Measurements from ENCODE around the gene PLA2G4B. TPM values are rescaled to one million over a fixed set of nuclear protein-coding genes. Genes with fewer than 3 reads are reported as not detected.

Gene PLA2G4B
- total RNA-seq, 2 experiments from 2014 or later: 4.2 to 4.8 TPM

DNA sequence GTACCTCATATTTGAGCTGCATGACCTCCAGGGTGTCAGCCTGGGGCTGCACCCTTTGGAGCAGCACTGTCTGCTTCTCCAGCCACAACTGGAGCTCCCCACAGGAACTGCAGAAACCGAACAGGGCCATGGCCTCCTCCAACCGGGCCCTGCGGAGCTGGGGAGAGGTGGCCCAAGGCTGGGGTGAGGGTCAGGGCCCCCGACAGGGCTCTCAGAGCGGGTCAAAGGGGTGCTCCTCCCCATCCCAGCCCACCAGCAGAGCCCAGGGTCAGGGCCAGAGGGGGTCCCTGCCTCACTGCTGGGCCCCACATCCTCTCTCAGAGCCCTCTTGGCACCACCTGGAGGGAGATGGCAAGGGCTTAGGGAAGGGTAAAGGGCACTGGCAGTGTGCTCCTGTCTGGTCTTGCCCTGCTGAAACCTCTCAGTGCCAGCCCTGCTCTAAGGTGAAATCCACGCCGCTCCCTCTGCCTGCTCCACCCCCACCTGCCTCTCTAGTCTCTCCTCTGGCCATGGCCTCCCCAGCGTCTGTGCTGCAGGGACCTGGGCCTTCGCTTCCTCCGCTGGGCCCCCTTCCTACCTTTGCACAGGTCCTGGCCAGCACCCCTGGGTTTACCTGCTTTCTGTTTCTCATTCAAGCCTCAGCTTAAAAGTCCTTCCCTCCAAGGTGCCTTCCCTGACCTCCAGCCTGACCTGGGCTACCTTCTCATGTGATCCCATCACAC, 41.7 kb downstream of the PLA2G4B start:
- H3K36me3 Mint-ChIP-seq (ENCODE audit: low read depth): no peaks in the 10 kb centered on the region
- TF ChIP-seq, protein P1, sequence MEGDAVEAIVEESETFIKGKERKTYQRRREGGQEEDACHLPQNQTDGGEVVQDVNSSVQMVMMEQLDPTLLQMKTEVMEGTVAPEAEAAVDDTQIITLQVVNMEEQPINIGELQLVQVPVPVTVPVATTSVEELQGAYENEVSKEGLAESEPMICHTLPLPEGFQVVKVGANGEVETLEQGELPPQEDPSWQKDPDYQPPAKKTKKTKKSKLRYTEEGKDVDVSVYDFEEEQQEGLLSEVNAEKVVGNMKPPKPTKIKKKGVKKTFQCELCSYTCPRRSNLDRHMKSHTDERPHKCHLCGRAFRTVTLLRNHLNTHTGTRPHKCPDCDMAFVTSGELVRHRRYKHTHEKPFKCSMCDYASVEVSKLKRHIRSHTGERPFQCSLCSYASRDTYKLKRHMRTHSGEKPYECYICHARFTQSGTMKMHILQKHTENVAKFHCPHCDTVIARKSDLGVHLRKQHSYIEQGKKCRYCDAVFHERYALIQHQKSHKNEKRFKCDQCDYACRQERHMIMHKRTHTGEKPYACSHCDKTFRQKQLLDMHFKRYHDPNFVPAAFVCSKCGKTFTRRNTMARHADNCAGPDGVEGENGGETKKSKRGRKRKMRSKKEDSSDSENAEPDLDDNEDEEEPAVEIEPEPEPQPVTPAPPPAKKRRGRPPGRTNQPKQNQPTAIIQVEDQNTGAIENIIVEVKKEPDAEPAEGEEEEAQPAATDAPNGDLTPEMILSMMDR (IDR thresholded peaks at IDR 0.05): no peak
- peaks cover 4% of the 10 kb centered on the region for H3K4me1 Mint-ChIP-seq (ENCODE audit: low read depth)
- peaks cover 14% of the 10 kb centered on the region for H3K27me3 Mint-ChIP-seq
- no peak for DNase-seq
- H3K9me3 Mint-ChIP-seq: no peaks in the 10 kb centered on the region
- no peak overlapping the region for H3K4me3 Mint-ChIP-seq
- POLR2A ChIA-PET: interaction anchor here (2.0 kb wide), 1 partner anchor 14 kb away, joined by 5 read pairs; no protein-coding TSS in a partner anchor
- ATAC-seq: no peak
- CTCF ChIA-PET: interaction anchor here (1.3 kb wide), 1 partner anchor 18 kb away, joined by 3 read pairs; no protein-coding TSS in a partner anchor
- no peak overlapping the region for H3K27ac Mint-ChIP-seq
- intact Hi-C loops (cut with micrococcal nuclease): no loop called here

DNA sequence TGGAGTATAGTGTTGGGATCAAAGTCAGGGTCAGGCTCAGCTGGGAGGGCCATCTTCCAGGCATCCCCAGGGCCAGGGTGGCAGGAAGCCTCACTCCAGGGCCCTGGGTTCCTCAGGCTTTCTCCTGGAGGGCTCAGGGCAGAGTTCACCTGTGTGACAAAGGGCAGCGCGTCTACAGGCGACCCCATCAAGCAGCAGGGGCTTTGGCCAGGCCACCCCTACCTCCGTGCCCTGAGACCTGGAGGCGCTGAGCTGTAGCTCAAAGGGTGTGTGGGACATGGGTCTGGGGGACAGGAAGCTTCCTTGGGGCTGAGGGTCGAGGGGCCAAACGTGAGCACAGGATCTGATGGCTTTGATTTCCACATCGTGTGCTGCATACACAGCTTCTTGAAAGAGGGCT, 42.4 kb downstream of the PLA2G4B start:
- intact Hi-C loops (cut with micrococcal nuclease): no loop called here
- H3K4me1 Mint-ChIP-seq (ENCODE audit: low read depth): peaks cover 4% of the 10 kb centered on the region
- H3K27me3 Mint-ChIP-seq: peaks cover 14% of the 10 kb centered on the region
- ChIA-PET POLR2A (interaction anchor here (2.0 kb wide), 1 partner anchor 15 kb away, joined by 5 read pairs; no protein-coding TSS in a partner anchor), CTCF (interaction anchor here (1.3 kb wide), 1 partner anchor 19 kb away, joined by 3 read pairs; no protein-coding TSS in a partner anchor)
- no peak overlapping the region for H3K4me3 Mint-ChIP-seq
- no peaks in the 10 kb centered on the region for H3K36me3 Mint-ChIP-seq (ENCODE audit: low read depth)
- no peak for DNase-seq
- ATAC-seq: no peak
- no peak overlapping the region for H3K27ac Mint-ChIP-seq
- TF ChIP-seq, protein P1 (IDR thresholded peaks at IDR 0.05): no peak
- H3K9me3 Mint-ChIP-seq: no peaks in the 10 kb centered on the region

DNA sequence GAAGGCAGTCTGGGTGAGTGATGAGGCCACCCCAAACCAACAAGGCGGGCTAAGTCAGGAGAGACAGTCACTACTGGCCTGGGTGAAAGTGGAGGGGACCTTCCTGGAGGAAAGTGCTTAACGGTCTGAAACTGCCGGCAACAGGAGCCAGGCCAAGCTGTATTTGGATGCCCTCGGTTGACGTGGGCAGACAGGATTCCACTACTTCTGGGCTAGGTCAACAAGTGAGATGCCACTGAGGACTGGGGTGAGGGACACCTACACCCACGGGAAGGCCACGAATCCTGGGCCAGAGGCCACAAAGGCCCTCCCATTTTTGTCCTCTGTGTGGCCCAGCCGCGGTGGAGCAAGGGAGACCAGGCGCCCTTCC, 42.9 kb downstream of the PLA2G4B start:
- POLR2A ChIA-PET: interaction anchor here (2.0 kb wide), 1 partner anchor 15 kb away, joined by 5 read pairs; no protein-coding TSS in a partner anchor
- CTCF ChIA-PET: no interaction called here
- Mint-ChIP-seq H3K4me3 (no peak overlapping the region), H3K36me3 (ENCODE audit: low read depth) (no peaks in the 10 kb centered on the region), H3K27ac (no peak overlapping the region), H3K27me3 (peaks cover 14% of the 10 kb centered on the region), H3K9me3 (no peaks in the 10 kb centered on the region), H3K4me1 (ENCODE audit: low read depth) (peaks cover 4% of the 10 kb centered on the region)
- intact Hi-C loops (cut with micrococcal nuclease): no loop called here
- ATAC-seq (no peak), DNase-seq (no peak)
- TF ChIP-seq, protein P1 (IDR thresholded peaks at IDR 0.05): no peak

DNA sequence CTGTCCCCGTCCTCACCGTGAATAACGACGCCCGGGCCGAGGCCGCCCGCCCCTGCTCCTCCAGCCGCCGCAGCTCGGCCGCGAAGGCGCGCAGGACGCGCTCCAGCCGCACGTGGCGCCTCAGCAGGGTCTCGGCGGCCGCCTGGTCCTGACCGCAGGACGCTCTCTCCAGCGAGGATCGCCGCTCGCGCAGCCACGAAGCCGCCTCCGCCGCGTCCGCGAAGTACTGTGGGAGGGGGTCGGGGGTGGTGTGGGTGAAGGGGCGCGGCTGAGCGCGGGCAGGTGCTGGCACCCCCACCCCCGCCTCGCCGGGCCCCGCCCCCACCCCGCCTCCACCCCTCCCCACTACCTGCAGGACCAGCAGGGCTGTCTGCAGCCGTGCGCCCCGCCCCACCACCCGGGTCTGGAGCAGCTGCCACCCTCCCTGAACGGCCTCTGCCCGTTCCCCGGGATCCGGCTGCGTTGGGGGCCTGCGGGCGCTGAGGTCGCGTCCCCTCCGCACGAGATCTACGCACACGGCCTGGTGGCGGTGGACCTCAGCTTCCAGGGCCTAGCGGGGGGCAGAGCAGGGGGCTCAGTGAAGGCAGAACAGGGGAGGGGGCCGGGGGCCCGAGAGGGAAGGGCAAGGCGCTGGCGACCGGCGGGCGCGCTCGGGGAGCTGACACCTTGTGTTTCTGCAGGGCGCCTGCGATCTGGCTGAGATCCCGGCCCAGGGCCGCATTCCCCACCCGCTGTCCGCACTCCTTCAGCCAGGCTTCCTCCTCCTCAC, 43.5 kb downstream of the PLA2G4B start:
- Mint-ChIP-seq H3K9me3 (no peaks in the 10 kb centered on the region), H3K27ac (no peak overlapping the region), H3K4me3 (no peak overlapping the region), H3K27me3 (peaks cover 14% of the 10 kb centered on the region), H3K36me3 (ENCODE audit: low read depth) (no peaks in the 10 kb centered on the region), H3K4me1 (ENCODE audit: low read depth) (peaks cover 4% of the 10 kb centered on the region)
- intact Hi-C loops (cut with micrococcal nuclease): no loop called here
- POLR2A ChIA-PET: interaction anchor here (1.0 to 2.0 kb wide), 3 partner anchors 11 to 16 kb away, joined by 3 to 5 read pairs (median 3); no protein-coding TSS in a partner anchor
- TF ChIP-seq, protein P1 (IDR thresholded peaks at IDR 0.05): no peak
- ATAC-seq: peak; percentile 54
- CTCF ChIA-PET: no interaction called here
- DNase-seq: no peak

Measured in activated CD8-positive, alpha-beta T cell treated with anti-CD3 and anti-CD28 coated beads for 36 hours (primary cell).